VCaP (cell line): ENCODE measurements around the gene FCHSD2.
"Not testable (repeated sequence)": the region's sequence is repeated elsewhere in the genome, so short reads cannot be mapped to it uniquely, and the experiment has no call there.

Experiments
- H3K27ac ChIP-seq: fragments of 450-650 bp; 2 replicates; pipeline ENCODE4 v1.5.1; 2017
- TF ChIP-seq, protein P1 (sequence below): fragments of 450-650 bp; conservative IDR thresholded peaks from 2 replicates; pipeline ENCODE4 v1.5.1; 2017; ENCODE audit warnings: mild to moderate bottlenecking, moderate library complexity

FCHSD2 gene

DNA sequence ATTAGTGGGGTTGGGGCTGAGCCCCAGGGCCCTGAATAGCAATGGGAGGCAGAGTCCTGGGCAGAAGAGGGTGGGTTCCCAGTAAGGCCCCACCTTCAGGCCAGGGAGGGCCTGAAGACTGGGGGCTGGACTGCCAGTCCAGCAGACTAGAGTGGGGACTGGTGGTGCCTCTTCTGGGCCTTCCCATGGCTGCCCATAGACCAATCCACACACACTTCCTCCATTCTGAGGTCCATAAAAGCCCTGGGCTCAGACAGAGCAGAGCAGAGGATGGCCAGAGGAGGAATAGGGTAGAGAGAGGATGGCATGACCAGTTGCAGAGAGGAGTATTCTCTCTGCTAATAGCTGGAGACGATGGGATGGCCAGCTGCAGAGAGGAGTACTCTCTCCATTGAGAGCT lies 216.0 kb downstream of the FCHSD2 start:
- TF ChIP-seq, protein P1, sequence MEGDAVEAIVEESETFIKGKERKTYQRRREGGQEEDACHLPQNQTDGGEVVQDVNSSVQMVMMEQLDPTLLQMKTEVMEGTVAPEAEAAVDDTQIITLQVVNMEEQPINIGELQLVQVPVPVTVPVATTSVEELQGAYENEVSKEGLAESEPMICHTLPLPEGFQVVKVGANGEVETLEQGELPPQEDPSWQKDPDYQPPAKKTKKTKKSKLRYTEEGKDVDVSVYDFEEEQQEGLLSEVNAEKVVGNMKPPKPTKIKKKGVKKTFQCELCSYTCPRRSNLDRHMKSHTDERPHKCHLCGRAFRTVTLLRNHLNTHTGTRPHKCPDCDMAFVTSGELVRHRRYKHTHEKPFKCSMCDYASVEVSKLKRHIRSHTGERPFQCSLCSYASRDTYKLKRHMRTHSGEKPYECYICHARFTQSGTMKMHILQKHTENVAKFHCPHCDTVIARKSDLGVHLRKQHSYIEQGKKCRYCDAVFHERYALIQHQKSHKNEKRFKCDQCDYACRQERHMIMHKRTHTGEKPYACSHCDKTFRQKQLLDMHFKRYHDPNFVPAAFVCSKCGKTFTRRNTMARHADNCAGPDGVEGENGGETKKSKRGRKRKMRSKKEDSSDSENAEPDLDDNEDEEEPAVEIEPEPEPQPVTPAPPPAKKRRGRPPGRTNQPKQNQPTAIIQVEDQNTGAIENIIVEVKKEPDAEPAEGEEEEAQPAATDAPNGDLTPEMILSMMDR: no peak
- no peak overlapping the region for H3K27ac ChIP-seq

- TF ChIP-seq, protein P1: no peak
- H3K27ac ChIP-seq: no peak overlapping the region
Measured at GRCh38 chr11:72925656-72926055, 216.5 kb downstream of the FCHSD2 start.

GRCh38 chr11:72924568-72925190 lies 217.4 kb downstream of the FCHSD2 start:
- TF ChIP-seq, protein P1: peak; percentile 85
- no peak overlapping the region for H3K27ac ChIP-seq

DNA sequence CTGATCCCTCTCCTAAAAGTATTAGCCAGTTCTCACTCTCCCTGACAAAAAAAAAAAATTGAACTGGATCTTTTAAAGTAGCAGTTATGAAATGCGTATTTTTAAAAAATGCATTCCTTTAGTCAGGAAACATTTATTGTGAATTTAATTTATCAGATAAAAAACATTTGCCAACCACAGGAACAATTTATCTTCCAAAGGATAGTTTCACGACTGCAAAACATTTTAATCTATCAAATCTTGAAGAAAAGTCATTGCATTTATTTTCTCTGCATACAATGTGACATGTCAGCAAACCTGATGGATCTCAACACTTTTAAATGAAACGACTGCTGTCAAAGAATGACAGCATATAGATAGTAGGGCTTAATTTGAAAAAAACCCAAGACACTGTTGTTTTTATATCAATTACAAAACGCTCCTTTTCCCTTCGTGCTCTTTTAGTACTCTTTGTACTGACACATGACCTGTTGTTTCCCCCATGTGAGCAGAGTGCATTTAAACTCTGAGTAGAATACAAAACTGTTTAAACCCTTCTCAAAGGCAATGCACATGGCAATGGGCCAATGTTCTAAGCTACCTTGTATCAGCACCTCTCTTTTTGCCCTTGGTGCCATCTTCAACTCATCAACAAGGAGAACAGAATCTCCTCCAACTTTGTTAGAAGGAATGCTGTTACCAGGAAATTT lies 220.9 kb downstream of the FCHSD2 start:
- H3K27ac ChIP-seq: no peak overlapping the region
- TF ChIP-seq, protein P1: no peak

DNA sequence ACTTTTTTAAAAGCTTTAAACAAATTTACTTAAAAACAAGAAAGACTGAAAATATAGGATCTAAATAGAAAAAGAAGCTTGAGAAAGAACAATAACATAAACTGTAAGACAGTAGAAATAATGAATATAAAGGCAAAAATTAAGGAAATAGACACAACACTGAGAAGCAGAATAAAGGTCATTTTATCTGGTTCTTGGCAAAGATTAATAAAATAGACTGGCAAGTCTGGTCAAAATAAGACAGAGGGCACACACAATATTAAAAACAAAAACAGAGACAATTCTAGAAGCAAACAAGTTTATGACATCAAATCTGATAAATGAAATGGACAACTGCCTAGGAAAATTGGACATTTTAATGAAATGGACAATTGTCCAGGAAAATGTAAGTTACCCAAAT lies 222.1 kb downstream of the FCHSD2 start:
- H3K27ac ChIP-seq: no peak overlapping the region
- TF ChIP-seq, protein P1: no peak

GRCh38 chr11:72918851-72919250 lies 223.3 kb downstream of the FCHSD2 start:
- TF ChIP-seq, protein P1: no peak
- no peak overlapping the region for H3K27ac ChIP-seq

GRCh38 chr11:72912253-72912652 lies 229.9 kb downstream of the FCHSD2 start:
- H3K27ac ChIP-seq: no peak overlapping the region
- TF ChIP-seq, protein P1: no peak

DNA sequence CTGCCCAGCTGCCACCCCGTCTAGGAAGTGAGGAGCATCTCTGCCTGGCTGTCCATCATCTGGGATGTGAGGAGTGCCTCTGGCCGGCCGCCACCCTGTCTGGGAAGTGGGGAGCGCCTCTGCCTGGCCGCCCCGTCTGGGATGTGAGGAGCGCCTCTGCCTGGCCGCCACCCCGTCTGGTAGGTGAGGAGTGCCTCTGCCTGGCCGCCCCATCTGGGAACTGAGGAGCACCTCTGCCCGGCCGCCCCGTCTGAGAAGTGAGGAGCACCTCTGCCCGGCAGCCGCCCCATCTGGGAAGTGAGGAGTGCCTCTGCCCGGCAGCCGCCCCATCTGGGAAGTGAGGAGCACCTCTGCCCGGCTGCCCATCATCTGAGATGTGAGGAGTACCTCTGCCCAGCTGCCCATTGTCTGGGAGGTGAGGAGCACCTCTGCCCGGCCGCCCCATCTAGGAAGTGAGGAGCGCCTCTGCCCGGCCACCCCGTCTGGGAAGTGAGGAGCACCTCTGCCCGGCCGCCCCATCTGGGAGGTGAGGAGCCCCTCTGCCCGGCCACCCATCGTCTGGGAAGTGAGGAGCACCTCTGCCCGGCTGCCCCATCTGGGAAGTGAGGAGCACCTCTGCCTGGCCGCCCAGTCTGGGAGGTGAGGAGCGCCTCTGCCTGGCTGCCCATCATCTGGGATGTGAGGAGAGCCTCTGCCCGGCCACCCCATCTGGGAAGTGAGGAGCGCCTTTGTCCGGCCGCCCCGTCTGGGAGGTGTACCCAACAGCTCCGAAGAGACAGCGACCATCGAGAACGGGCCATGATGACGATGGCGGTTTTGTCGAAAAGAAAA lies 232.3 kb downstream of the FCHSD2 start:
- H3K27ac ChIP-seq: not testable (repeated sequence)
